ENCODE data around the gene BFAR. TPM values are rescaled to one million over a fixed set of nuclear protein-coding genes. Genes with fewer than 3 reads are reported as not detected.

BFAR gene
- total and polyA plus RNA-seq, 3 donors from 2014 or later: 41.7 to 63.4 (median 49.2) TPM

- WGBS, 2 donors: 91 to 96% methylated on average over 7 of the region's 7 CpGs
- no peak for DNase-seq
These were observed 9.2 kb downstream of the BFAR start for GRCh38 chr16:14641926-14642325.

DNA sequence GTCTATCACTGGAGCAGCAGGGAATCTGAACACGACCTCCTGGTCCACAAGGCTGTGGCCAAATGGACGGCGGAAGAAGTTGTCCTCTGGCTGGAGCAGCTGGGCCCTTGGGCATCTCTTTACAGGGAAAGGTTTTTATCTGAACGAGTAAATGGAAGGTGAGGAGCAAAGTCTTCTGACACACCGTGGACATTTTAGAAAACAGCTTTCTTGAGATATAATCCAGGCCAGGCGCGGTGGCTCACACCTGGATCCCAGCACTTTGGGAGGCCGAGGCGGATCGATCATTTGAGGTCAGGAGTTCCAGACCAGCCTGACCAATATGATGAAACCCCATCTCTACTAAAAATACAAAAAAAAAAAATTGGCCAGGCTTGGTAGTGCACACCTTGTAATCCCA, 17.1 kb downstream of the BFAR start:
- WGBS, 2 donors: 92 to 93% methylated on average over 10 of the region's 10 CpGs
- H3K27me3 ChIP-seq: no peaks in the 10 kb centered on the region
- H3K36me3 ChIP-seq (ENCODE audit: low read depth, missing control alignments): no peaks in the 10 kb centered on the region
- H3K4me3 ChIP-seq: no peak overlapping the region
- TF ChIP-seq POLR2A (IDR thresholded peaks at IDR 0.05) (no peak), CTCF (IDR thresholded peaks at IDR 0.05) (no peak)
- no peak overlapping the region for H3K27ac ChIP-seq
- DNase-seq: no peak
- intact Hi-C loops (cut with DNase I; ENCODE audit: low total_unique reads): no loop called here
- H3K9me3 ChIP-seq: no peaks in the 10 kb centered on the region
- H3K4me1 ChIP-seq: no peaks in the 10 kb centered on the region

More at GRCh38 chr16:14641926-14642325, 9.2 kb downstream of the BFAR start:
- Histone ChIP-seq H3K27me3 (no peaks in the 10 kb centered on the region), H3K9me3 (no peaks in the 10 kb centered on the region), H3K4me3 (no peak overlapping the region), H3K36me3 (ENCODE audit: low read depth, missing control alignments) (no peaks in the 10 kb centered on the region), H3K4me1 (no peaks in the 10 kb centered on the region), H3K27ac (no peak overlapping the region)
- TF ChIP-seq CTCF (IDR thresholded peaks at IDR 0.05) (no peak), POLR2A (IDR thresholded peaks at IDR 0.05) (no peak)
- intact Hi-C loops (cut with DNase I; ENCODE audit: low total_unique reads): no loop called here

DNA sequence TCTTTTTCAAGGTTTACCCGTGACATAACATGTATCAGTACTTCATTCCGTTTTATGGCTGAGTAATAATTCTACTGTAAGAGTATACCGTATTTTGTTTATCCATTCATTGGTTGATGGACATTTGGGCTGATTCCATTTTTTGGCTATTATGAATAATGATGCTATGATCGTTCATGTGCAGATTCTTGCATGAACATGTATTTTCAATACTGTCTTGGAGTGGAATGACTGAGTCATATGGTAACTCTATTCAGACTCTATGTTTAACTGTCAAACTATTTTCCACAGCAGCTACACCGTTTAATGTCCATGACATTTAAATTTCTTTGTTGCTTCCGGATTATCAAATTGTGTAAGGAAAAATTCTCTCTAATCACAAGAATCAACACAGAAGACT, 17.9 kb downstream of the BFAR start:
- no peak for DNase-seq
- intact Hi-C loops (cut with DNase I; ENCODE audit: low total_unique reads): no loop called here
- TF ChIP-seq CTCF (IDR thresholded peaks at IDR 0.05): no peak
- no peak for TF ChIP-seq POLR2A (IDR thresholded peaks at IDR 0.05)
- H3K4me3 ChIP-seq: no peak overlapping the region
- no peaks in the 10 kb centered on the region for H3K4me1 ChIP-seq
- no peak overlapping the region for H3K27ac ChIP-seq
- H3K36me3 ChIP-seq (ENCODE audit: low read depth, missing control alignments): no peaks in the 10 kb centered on the region
- H3K9me3 ChIP-seq: no peaks in the 10 kb centered on the region
- no peaks in the 10 kb centered on the region for H3K27me3 ChIP-seq
- 86 to 91% methylated on average over 6 of the region's 6 CpGs for WGBS, 2 donors

DNA sequence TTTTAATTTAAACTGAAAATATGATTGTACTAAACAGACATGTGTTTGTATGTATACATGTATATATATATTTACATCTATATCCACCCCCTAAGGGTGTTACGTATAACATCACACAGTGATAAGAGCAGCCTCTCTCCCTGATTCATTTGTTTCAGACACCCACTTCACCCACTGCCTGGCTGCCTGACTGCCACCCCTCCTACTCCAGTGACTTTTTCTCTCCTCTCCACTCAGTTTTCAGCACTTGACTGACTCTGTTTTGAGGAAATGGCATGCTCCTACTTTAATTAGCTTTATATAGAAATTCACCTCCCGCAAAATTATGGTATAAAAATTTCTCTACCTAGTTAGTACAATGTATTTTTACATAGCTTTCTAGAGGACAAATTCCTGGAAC, 20.0 kb downstream of the BFAR start:
- Histone ChIP-seq H3K4me3 (no peak overlapping the region), H3K27ac (no peak overlapping the region), H3K36me3 (ENCODE audit: low read depth, missing control alignments) (no peaks in the 10 kb centered on the region), H3K4me1 (no peaks in the 10 kb centered on the region), H3K27me3 (no peaks in the 10 kb centered on the region), H3K9me3 (no peaks in the 10 kb centered on the region)
- DNase-seq: no peak
- TF ChIP-seq POLR2A (IDR thresholded peaks at IDR 0.05): no peak
- TF ChIP-seq CTCF (IDR thresholded peaks at IDR 0.05): no peak
- intact Hi-C loops (cut with DNase I; ENCODE audit: low total_unique reads): no loop called here
- 95 to 96% methylated on average over 2 of the region's 2 CpGs for WGBS, 2 donors

DNA sequence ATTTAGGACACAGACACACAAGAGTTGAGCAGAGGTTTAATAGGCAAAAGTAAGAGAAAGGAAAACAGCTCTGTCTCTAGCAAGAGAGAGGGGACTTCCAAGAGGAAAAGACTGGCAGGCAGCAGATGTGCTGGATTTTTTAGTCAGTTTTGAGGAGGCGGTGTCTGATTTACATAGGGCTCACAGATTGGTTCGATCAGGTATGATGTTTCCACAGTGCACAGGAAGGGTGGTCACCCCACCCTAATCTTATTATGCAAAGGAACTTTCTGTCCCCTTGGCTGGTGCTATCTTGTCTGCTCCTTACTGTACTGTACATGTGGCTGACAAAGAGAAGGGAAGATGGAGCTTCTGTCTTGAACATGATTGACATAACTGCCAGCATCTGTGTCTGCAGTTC, 25.3 kb downstream of the BFAR start:
- H3K27me3 ChIP-seq: no peaks in the 10 kb centered on the region
- WGBS, 2 donors: 93 to 95% methylated on average over 2 of the region's 2 CpGs
- H3K9me3 ChIP-seq: no peaks in the 10 kb centered on the region
- no peak overlapping the region for H3K4me3 ChIP-seq
- no peak overlapping the region for H3K27ac ChIP-seq
- intact Hi-C loops (cut with DNase I; ENCODE audit: low total_unique reads): no loop called here
- TF ChIP-seq POLR2A (IDR thresholded peaks at IDR 0.05): no peak
- no peaks in the 10 kb centered on the region for H3K36me3 ChIP-seq (ENCODE audit: low read depth, missing control alignments)
- no peak for DNase-seq
- H3K4me1 ChIP-seq: no peaks in the 10 kb centered on the region
